Activated CD4-positive, alpha-beta T cell treated with anti-CD3 and anti-CD28 coated beads, Interleukin-10, Interleukin-2, amounts not matched to agents 100 ng/mL and 50 ng/mL, durations not matched to agents 16 hours and 8 hours (primary cell): ENCODE data around the gene SMG9.

Experiments used
- DNase-seq: peaks from one replicate; pipeline ENCODE4 v3.0.0-alpha.2; 2020

The SMG9 gene

DNA sequence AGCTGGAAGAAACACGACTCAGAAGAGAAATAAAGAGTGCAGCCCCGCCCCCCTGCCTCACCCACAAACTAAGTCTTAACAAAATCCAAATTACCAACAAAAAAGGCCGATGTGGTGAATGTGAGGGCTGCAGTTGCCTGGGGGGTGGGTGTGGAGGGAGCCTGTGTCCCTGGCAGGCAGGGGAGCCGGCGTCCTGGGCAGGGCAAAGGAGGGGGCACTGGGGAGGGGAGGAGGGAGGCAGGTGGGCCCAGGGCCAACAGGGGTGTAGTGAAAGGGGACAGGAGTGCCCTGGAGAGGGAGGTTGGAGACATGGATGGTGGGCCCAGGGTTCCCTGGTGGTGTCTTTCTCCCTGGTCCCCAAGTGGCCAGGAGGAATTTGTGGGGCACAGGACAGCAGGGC, 34.8 kb downstream of the SMG9 start:
- no peak for DNase-seq

GRCh38 chr19:43719378-43719868, 35.3 kb downstream of the SMG9 start:
- DNase-seq, result no peak

DNA sequence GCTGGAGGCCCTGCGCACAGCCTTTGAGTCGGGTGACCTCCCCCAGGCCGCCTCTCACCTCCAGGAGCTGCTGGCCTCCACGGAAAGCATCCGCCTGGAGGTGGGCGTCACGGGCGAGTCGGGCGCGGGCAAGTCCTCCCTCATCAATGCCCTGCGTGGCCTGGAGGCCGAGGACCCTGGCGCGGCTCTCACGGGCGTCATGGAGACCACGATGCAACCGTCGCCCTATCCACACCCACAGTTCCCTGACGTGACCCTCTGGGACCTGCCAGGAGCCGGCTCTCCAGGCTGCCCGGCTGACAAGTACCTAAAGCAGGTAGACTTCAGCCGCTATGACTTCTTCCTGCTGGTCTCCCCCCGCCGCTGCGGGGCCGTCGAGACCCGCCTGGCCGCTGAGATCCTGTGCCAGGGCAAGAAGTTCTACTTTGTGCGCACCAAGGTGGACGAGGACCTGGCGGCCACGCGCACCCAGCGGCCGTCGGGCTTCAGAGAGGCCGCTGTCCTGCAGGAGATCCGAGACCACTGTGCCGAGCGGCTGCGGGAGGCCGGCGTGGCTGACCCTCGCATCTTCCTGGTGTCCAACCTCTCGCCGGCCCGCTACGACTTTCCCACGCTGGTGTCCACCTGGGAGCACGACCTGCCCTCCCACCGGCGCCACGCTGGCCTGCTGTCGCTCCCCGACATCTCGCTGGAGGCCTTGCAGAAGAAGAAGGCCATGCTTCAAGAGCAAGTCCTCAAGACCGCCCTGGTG, 36.0 kb downstream of the SMG9 start:
- DNase-seq, result no peak

DNA sequence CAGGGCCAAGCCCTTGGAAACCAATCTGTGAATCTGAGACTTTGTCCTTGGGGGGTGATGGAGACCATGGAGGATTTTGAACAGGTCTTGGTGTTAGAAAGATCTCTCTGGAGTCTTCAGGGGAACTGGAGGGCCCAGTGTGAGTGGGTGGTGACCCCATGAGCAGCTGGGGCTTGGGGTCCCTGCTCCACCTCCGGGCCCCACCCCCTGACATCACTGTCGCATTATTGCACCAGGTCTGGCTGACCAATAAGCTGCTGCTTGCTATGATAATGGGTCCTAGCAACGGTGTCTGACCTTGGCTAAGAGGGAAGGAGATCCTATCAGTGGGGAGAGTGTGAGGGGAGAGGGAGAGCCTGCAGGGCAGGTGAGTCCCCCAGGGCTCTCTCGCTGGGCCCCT, 39.0 kb downstream of the SMG9 start, which contains the start of gene IRGC:
IRGC (plus strand) TSS at position 301 of the 400 bp plus-strand sequence. CDS start 2,483 bp downstream, outside the sequence.
- no peak for DNase-seq

- DNase-seq, result no peak
These were observed 41.6 kb downstream of the SMG9 start for GRCh38 chr19:43713208-43713607.

- peak; percentile 47 for DNase-seq
These were observed 42.9 kb downstream of the SMG9 start for GRCh38 chr19:43711751-43712355.

GRCh38 chr19:43708716-43709115, 46.0 kb downstream of the SMG9 start:
- DNase-seq, result no peak

- DNase-seq, result no peak
These were observed 47.5 kb downstream of the SMG9 start for GRCh38 chr19:43707158-43707712.

DNA sequence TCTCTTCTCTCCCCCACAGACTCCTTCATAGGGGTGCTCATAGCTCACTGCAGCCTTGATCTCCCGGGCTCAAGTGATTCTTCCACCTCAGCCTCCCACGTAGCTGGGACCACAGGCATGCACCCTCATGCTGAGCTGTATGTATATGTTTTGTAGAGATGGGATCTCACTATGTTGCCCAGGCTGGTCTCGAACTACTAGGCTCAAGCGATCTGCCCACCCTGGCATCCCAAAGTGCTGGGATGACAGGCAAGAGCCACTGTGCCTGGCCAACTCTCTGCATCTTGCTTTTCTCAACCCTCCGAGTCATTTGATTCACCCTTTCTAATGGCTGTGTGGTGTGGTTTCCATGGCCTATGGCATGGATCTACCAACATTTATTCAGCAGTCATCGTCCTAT, 49.0 kb downstream of the SMG9 start:
- DNase-seq, result no peak

DNA sequence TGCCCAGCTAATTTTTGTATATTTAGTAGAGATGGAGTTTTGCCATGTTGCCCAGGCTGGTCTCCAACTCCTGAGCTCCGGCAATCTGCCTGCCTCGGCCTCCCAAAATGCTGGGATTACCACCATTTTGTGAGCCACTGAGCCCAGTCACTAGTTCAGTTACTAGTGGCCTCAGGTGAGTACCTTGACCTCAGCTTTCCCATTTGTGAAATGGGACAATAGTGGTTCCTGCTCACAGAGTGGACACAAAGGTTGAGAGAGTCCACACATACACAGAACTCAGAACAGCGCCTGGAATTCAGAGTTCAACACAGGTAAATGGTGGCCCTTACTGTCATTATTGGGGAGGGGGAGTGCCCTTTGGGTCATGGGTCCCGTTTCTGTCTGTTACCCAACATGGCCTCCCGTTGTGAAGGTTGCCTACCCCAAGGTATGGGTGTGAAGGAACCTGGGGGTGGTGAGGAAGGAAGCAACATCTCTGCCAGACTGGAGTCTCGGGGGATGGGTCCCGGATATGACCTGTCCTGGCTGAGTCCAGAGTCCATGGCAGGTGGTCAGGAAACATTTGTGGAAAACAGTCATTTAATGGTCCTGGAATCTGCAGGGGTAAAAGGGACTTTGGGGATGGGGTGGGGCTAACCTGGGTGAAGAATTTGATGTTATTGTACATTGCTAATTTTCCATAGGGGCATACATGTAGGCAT, 50.6 kb downstream of the SMG9 start:
- no peak for DNase-seq

- DNase-seq, result no peak
These were observed 54.3 kb downstream of the SMG9 start for GRCh38 chr19:43700395-43701000.

GRCh38 chr19:43699506-43700394, 55.0 kb downstream of the SMG9 start:
- DNase-seq, result no peak

DNA sequence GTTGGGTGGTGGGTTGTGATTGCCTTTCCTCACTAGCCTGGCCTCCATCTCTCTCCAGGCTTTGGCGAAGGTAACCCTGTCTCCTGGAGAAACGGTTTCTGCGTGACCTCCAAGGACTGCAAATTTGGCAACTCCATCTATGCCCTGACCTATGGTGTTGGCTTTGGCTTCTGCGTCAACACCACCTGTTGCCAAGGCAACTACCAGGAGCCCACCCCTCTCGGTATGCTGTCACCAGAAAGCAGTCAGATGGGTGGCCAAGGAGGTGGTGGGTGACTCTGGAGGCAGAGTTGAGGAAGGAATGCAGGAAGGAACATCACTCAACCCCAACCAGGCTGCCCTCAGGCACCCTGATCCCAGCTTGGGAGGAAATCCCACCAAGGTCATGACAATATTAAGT, 57.5 kb downstream of the SMG9 start:
- no peak for DNase-seq

- no peak for DNase-seq
These were observed 58.6 kb downstream of the SMG9 start for GRCh38 chr19:43695985-43696704.

DNA sequence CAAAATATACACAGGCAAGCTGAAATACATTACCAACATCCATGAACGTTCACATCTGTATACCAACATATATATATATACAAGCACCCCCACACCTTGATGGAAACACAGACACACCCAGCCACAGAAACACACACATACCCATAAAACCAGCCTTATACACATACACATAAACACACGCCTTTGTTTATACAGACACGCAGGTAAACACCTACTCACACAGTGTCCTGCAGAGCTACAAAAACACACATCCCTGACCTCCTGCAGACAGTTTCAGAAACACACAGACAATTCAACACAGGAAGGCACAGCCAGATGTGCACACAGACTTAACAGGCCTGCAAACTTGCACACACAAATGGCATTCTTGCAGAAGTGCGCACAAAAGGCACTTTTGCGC, 60.2 kb downstream of the SMG9 start:
- no peak for DNase-seq

DNA sequence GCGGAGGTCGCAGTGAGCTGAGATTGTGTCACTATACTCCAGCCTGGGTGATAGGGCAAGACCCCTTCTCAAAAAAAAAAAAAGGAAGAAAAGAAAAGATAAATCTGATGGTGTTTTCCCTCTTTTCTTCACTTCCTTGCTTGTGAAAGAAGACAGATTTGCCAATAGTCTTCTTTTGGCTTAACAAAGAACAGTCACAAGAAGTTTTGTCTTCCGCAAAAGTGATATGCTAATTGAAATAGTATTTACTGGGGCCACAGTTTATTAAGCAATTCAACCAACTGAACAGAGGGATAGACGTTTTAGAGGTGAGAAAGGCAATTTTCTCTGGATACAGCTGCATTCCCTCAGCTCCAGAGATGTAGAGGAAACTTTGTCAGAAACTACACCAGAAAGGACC, 61.9 kb downstream of the SMG9 start:
- no peak for DNase-seq

DNA sequence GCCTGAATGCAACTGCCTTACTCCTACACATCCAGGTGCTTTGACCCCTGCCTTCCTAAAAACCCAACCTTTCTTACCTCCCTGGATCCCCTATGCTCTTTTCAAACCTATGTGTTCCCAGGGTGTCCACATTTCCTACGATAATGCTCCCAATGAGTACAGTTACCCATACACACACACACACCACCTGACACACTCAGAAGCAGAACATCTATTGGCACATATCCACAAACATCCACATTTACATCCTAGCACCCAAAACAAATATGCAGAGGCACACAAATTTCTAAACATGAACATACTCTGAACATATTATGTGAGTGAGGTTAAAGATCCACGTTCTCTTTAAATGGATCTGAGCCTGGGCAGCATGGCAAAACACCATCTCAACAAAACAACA, 62.4 kb downstream of the SMG9 start:
- no peak for DNase-seq

DNA sequence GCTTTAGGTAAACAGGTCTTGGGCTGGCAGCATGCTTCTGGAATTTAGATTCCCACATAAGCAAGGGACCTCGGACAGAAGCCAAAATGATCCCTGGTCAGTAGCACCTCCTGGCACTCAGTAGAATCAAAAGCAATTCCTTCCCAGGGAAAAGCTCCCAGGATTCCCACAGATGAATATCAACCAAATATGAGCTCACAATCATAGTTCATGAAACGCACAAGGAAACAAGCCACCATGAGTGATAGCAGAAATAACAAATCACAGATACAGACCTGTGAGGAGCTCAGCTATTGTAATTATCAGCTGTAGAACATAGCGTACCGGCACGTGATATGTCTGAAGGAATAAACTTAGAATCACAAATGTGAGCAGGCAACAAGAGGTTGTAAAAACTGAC, 63.0 kb downstream of the SMG9 start:
- DNase-seq, result no peak

DNA sequence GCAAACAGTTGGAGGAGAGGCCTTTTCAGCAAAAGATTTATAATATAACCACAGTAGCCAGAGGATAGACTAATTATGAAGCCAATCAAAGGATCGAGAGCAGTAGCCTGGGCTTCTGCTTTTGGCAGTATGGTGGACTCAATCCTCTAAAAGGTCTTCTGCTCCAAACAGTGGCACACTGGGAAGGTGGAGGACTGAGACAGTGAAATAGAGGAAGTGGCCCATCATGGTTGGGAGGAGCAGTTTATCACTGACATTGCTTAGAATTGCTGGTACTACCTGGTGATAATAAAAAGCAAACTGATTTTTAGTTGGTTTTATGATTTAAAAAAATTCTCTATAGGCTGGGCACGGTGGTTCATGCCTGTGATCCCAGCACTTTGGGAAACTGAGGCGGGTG, 63.9 kb downstream of the SMG9 start:
- DNase-seq, result no peak

DNA sequence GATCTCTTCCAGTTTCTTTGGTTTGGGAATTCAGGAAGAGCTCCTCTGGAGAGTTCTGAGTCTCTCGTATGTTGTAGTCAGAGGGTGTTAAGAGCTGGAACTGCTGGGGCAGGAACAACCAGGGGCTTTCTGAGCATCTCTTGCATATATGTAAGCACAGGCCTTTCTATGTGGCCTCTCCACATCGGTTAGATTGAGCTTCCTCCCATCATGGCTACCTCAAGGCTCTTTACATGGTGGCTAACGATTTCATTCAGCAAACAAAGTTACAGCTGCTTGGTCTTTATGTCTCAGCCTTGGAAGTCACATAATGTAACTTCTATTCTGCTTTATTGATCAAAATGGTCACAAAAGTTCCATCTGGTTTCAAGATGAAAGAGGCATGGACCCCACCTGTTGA, 64.3 kb downstream of the SMG9 start:
- no peak for DNase-seq

GRCh38 chr19:43688059-43688701, 66.6 kb downstream of the SMG9 start:
- no peak for DNase-seq
